Hepatocyte (in vitro differentiated cells): ENCODE data around the gene ZNF503. TPM values are rescaled to one million over a fixed set of nuclear protein-coding genes. Genes with fewer than 3 reads are reported as not detected.
A peak's percentile ranks its signal among the peaks of the same experiment; 100 is the strongest.

Experiments used
- DNase-seq: peaks from one replicate; pipeline ENCODE4 v3.0.0-alpha.2; 2016; ENCODE audit warnings: low spot score
- H2AFZ ChIP-seq: fragments of 200-600 bp; sonication (generic); 2 replicates; pipeline ENCODE4 v1.6.0; 2016; ENCODE audit warnings: antibody characterized with exemption, mild to moderate bottlenecking
- H3K27ac ChIP-seq: fragments of 200-600 bp; sonication (generic); 2 replicates; pipeline ENCODE4 v1.5.1; 2016; ENCODE audit warnings: mild to moderate bottlenecking
- H3K27me3 ChIP-seq: fragments of 200-600 bp; sonication (generic); 2 replicates; pipeline ENCODE4 v1.6.1; 2016
- H3K36me3 ChIP-seq: fragments of 200-600 bp; sonication (generic); replicated peaks from 2 replicates; pipeline ENCODE4 v1.5.1; 2016; ENCODE audit warnings: low read depth; ENCODE audit not compliant: insufficient read depth
- H3K4me1 ChIP-seq: fragments of 200-600 bp; sonication (generic); 2 replicates; pipeline ENCODE4 v1.5.1; 2016; ENCODE audit warnings: mild to moderate bottlenecking, moderate library complexity; ENCODE audit not compliant: insufficient read depth
- H3K4me2 ChIP-seq: fragments of 200-600 bp; sonication (generic); 2 replicates; pipeline ENCODE4 v1.6.0; 2016
- H3K4me3 ChIP-seq: fragments of 200-600 bp; sonication (generic); 2 replicates; pipeline ENCODE4 v1.5.1; 2016; ENCODE audit warnings: mild to moderate bottlenecking
- H3K79me2 ChIP-seq: fragments of 200-600 bp; sonication (generic); 2 replicates; pipeline ENCODE4 v1.6.0; 2017; ENCODE audit warnings: mild to moderate bottlenecking
- H3K9me2 ChIP-seq: fragments of 200-600 bp; sonication (generic); replicated peaks from 2 replicates; pipeline ENCODE4 v1.6.0; 2017; ENCODE audit warnings: mild to moderate bottlenecking; ENCODE audit not compliant: insufficient read depth
- H3K9me3 ChIP-seq: fragments of 200-600 bp; sonication (generic); 2 replicates; pipeline ENCODE4 v1.5.1; 2016; ENCODE audit warnings: low read depth, mild to moderate bottlenecking
- H4K20me1 ChIP-seq: fragments of 200-600 bp; sonication (generic); 2 replicates; pipeline ENCODE4 v1.6.0; 2016; ENCODE audit warnings: mild to moderate bottlenecking; ENCODE audit not compliant: insufficient read depth, poor library complexity, severe bottlenecking
- CTCF ChIP-seq: fragments of 200-600 bp; sonication (generic); IDR thresholded peaks from 2 replicates; pipeline ENCODE4 v1.5.1; 2016; ENCODE audit warnings: antibody characterized with exemption, mild to moderate bottlenecking; ENCODE audit not compliant: poor library complexity
- EZH2 ChIP-seq: fragments of 200-600 bp; sonication (generic); IDR thresholded peaks from 2 replicates; pipeline ENCODE4 v1.6.1; 2016; ENCODE audit warnings: antibody characterized with exemption, mild to moderate bottlenecking, borderline replicate concordance
- EZH2phosphoT487 ChIP-seq: fragments of 200-600 bp; sonication (generic); IDR thresholded peaks from one replicate; pipeline ENCODE4 v1.6.1; 2018; ENCODE audit warnings: antibody characterized with exemption, mild to moderate bottlenecking, low read depth, moderate library complexity; ENCODE audit not compliant: unreplicated experiment, severe bottlenecking
- WGBS: methylation state at CpG from one replicate; pipeline ENCODE4 v1.1.6; 2016; ENCODE audit warnings: low lambda C conversion rate; ENCODE audit errors: missing lambda C conversion rate; 5-methylcytosine and 5-hydroxymethylcytosine counted together
- polyA plus RNA-seq: library from polyadenylated mRNA; unstranded; fragments of >200 nt; fragmentation: Nextera tagmentation; extraction: Ambion mirVana; gene quantifications from 2 replicates; pipeline ENCODE4 v1.2.1, GENCODE V29; 2016
- total RNA-seq: library from RNA; depleted of rRNA; stranded (reverse); fragments of >200 nt; gene quantifications from 2 replicates; pipeline ENCODE4 v1.2.3, GENCODE V29; 2014

ZNF503 gene
- total and polyA plus RNA-seq, 2 experiments from 2014 or later, result 14.1 to 19.6 TPM

GRCh38 chr10:75432763-75433162 is 31.2 kb upstream of the ZNF503 start:
- WGBS, result 58% methylated on average over 5 of the region's 5 CpGs
- H3K9me3 ChIP-seq, result no peaks in the 10 kb centered on the region
- no peak for DNase-seq
- TF ChIP-seq CTCF (no peak), EZH2 (no peak), EZH2phosphoT487 (no peak)
- no peaks in the 10 kb centered on the region for H3K36me3 ChIP-seq
- no peaks in the 10 kb centered on the region for H3K9me2 ChIP-seq
- H2AFZ ChIP-seq, result no peak overlapping the region
- H3K4me3 ChIP-seq, result no peak overlapping the region
- no peaks in the 10 kb centered on the region for H3K79me2 ChIP-seq
- no peak overlapping the region for H3K27ac ChIP-seq
- H3K27me3 ChIP-seq, result no peaks in the 10 kb centered on the region
- peaks cover 32% of the 10 kb centered on the region for H3K4me1 ChIP-seq
- peak overlapping the region; percentile 11 for H3K4me2 ChIP-seq
- no peaks in the 10 kb centered on the region for H4K20me1 ChIP-seq

DNA sequence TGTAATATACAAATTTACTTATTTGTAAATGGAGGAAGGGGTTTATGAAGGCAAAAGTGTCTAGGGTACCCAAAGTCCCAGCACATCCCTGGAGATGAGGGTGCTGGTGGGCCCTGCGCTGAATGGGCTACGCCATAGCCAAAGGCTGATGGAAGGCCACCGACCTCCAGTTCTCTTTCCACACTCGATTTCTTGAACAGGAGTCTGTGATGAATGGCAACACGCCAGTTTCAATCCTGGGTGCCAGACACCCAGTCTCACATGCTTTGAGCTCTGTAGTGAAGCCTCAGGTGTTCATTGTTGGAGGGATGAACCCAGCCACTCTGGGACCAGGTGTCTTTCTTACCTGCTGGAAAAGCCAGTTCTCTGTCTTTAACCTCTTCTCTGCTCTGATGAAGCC is 30.6 kb upstream of the ZNF503 start:
- no peaks in the 10 kb centered on the region for H3K36me3 ChIP-seq

DNA sequence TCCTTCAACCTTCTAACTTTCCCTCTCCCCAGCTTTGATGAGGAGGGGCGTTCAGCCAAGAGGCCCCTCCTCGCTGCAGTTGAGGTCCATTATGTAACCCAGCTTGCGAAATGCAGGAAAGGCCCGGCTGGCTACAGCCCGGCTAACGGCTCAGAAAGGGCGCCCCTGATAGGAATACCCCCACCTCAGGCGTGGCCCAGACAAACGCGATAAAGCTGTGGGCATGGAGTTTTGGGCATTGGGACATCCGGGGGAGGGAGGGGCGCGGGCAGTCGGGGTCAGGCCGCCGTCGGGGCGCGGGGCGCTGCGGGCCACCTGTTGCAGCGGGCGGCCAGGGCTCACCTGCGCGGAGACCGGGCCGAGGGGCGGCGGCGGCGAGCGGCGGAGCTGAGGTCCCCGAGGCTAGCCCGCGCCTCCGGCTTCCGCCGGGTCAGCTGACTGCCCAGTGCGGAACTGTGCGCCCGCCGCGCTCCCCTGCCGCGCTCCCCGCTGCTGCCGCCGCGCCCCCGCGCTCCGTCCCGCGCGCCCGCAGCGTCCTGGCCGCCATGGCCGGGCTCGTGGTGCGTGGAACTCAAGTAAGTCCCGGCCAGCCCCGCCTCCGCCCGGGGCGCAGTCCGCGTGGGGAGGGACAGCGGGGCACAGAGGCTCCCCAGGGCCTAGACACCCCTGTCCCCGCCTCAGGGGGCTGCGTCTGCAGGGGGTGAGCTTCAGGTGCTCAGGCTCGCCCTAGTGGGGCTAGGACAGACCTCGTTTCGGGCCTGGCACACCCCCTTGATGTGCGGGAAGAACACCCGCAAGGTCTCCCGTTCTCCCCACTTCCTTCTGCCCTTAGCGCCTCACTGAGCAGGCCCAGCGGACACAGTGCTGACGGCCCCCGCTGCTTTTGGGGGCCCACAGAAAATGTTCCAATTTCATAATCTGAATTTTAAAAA is 29.9 kb upstream of the ZNF503 start, which contains the start of gene LRMDA:
Gene LRMDA, plus strand, starts transcription at position 445 of the 932 bp plus-strand sequence.
- Histone ChIP-seq H3K9me2 (no peaks in the 10 kb centered on the region), H4K20me1 (no peaks in the 10 kb centered on the region), H3K9me3 (no peaks in the 10 kb centered on the region), H3K27me3 (no peaks in the 10 kb centered on the region), H3K27ac (peak within 1 kb of the TSS; percentile 61), H3K79me2 (no peaks in the 10 kb centered on the region), H3K4me2 (peak within 1 kb of the TSS; percentile 88), H3K36me3 (no peaks in the 10 kb centered on the region), H3K4me1 (peaks cover 32% of the 10 kb centered on the region), H3K4me3 (peak within 1 kb of the TSS; percentile 15), H2AFZ (peak within 1 kb of the TSS; percentile 79)
- 23% methylated on average over 41 of the region's 82 CpGs for WGBS
- DNase-seq, result peak; percentile 58
- TF ChIP-seq EZH2 (no peak), EZH2phosphoT487 (no peak), CTCF (no peak)

More for the DNA sequence above, 30.6 kb upstream of the ZNF503 start:
- Histone ChIP-seq H3K79me2 (no peaks in the 10 kb centered on the region), H3K27ac (no peak overlapping the region), H3K9me3 (no peaks in the 10 kb centered on the region), H3K9me2 (no peaks in the 10 kb centered on the region), H3K4me3 (no peak overlapping the region), H3K4me2 (peak overlapping the region; percentile 88), H4K20me1 (no peaks in the 10 kb centered on the region), H2AFZ (peak overlapping the region; percentile 79), H3K4me1 (peaks cover 32% of the 10 kb centered on the region), H3K27me3 (no peaks in the 10 kb centered on the region)
- TF ChIP-seq CTCF (no peak), EZH2phosphoT487 (no peak), EZH2 (no peak)
- no peak for DNase-seq
- WGBS, result 85% methylated on average over 5 of the region's 5 CpGs
